ENCODE data around the gene PSMC4.
"Not testable (repeated sequence)": the region's sequence is repeated elsewhere in the genome, so short reads cannot be mapped to it uniquely, and the experiment has no call there.

PSMC4 gene

GRCh38 chr19:39946532-39946931 lies 24.4 kb upstream of the PSMC4 start:
- no peak for DNase-seq (ENCODE audit: low spot score)

- no peak for DNase-seq (ENCODE audit: low spot score)
Observed at GRCh38 chr19:39949026-39949747, 21.8 kb upstream of the PSMC4 start.

- DNase-seq (ENCODE audit: low spot score) = no peak
Observed at GRCh38 chr19:39951065-39951650, 19.8 kb upstream of the PSMC4 start.

GRCh38 chr19:39951686-39952085 lies 19.3 kb upstream of the PSMC4 start:
- DNase-seq (ENCODE audit: low spot score) = no peak

GRCh38 chr19:39953915-39954314 lies 17.1 kb upstream of the PSMC4 start:
- peak; percentile 9 for DNase-seq (ENCODE audit: low spot score)

- not testable (repeated sequence) for DNase-seq (ENCODE audit: low spot score)
Observed at GRCh38 chr19:39957886-39958285, 13.1 kb upstream of the PSMC4 start.

GRCh38 chr19:39958942-39959341 lies 12.0 kb upstream of the PSMC4 start:
- peak; percentile 43 for DNase-seq (ENCODE audit: low spot score)

GRCh38 chr19:39959407-39959806 lies 11.6 kb upstream of the PSMC4 start:
- not testable (repeated sequence) for DNase-seq (ENCODE audit: low spot score)

GRCh38 chr19:39963898-39964297 lies 7.1 kb upstream of the PSMC4 start:
- DNase-seq (ENCODE audit: low spot score) = no peak

GRCh38 chr19:39966617-39967016 lies 4.3 kb upstream of the PSMC4 start:
- no peak for DNase-seq (ENCODE audit: low spot score)

- no peak for DNase-seq (ENCODE audit: low spot score)
Observed at GRCh38 chr19:39967561-39967960, 3.4 kb upstream of the PSMC4 start.

GRCh38 chr19:39968789-39969188 lies 2.2 kb upstream of the PSMC4 start:
- DNase-seq (ENCODE audit: low spot score) = no peak

- DNase-seq (ENCODE audit: low spot score) = no peak
Observed at GRCh38 chr19:39969266-39969665, 1.7 kb upstream of the PSMC4 start.

GRCh38 chr19:39969681-39970424 lies 1.1 kb upstream of the PSMC4 start:
- DNase-seq (ENCODE audit: low spot score) = peak; percentile 19

- DNase-seq (ENCODE audit: low spot score) = no peak
Observed at GRCh38 chr19:39970425-39970674, 615 bp upstream of the PSMC4 start.

- DNase-seq (ENCODE audit: low spot score) = no peak
Observed at GRCh38 chr19:39971380-39972035, 543 bp downstream of the PSMC4 start.

- DNase-seq (ENCODE audit: low spot score) = no peak
Observed at GRCh38 chr19:39974377-39975155, 3.6 kb downstream of the PSMC4 start.

- DNase-seq (ENCODE audit: low spot score) = no peak
Observed at GRCh38 chr19:39982883-39983282, 11.9 kb downstream of the PSMC4 start.

GRCh38 chr19:39983695-39984300 lies 12.8 kb downstream of the PSMC4 start:
- no peak for DNase-seq (ENCODE audit: low spot score)

GRCh38 chr19:39986643-39987042 lies 15.7 kb downstream of the PSMC4 start:
- no peak for DNase-seq (ENCODE audit: low spot score)

- no peak for DNase-seq (ENCODE audit: low spot score)
Observed at GRCh38 chr19:39987167-39987566, 16.2 kb downstream of the PSMC4 start.

GRCh38 chr19:39987596-39987995 lies 16.6 kb downstream of the PSMC4 start:
- DNase-seq (ENCODE audit: low spot score) = no peak

Measured in CD4-positive, alpha-beta T cell treated with Interleukin-6 at 100 ng/mL for 8 hours (primary cell).